Liver (tissue), 9 donors: ENCODE measurements around the gene B3GAT1. TPM values are rescaled to one million over a fixed set of nuclear protein-coding genes. Genes with fewer than 3 reads are reported as not detected.

Experiments used
- DNase-seq: peaks from one replicate; pipeline ENCODE4 v3.0.0-alpha.2; 2017; ENCODE audit warnings: low spot score
- H3K27ac ChIP-seq, 2 donors: one replicate each; pipeline ENCODE4 v1.7.0; 2013; ENCODE audit warnings: inconsistent platforms in 2 of 2, low read length in 2 of 2, control low read depth in 1 of 2, low read depth in 1 of 2, mild to moderate bottlenecking in 1 of 2
- H3K27me3 ChIP-seq, 4 donors: one replicate each; pipeline versions ENCODE4 v1.6.1 to v1.7.0; 2013; ENCODE audit warnings: low read length in 3 of 4, inconsistent platforms in 1 of 4, mild to moderate bottlenecking in 1 of 4, moderate library complexity in 1 of 4; ENCODE audit not compliant: control insufficient read depth in 4 of 4, insufficient read depth in 4 of 4
- H3K36me3 ChIP-seq, 4 donors: one replicate each; pipeline versions ENCODE4 v1.6.1 to v1.7.0; 2013; ENCODE audit warnings: low read length in 3 of 4, mild to moderate bottlenecking in 3 of 4, low read depth in 1 of 4, moderate library complexity in 1 of 4; ENCODE audit not compliant: control insufficient read depth in 4 of 4, insufficient read depth in 3 of 4
- H3K4me1 ChIP-seq, 4 donors: one replicate each; pipeline versions ENCODE4 v1.6.1 to v1.7.0; 2013; ENCODE audit warnings: low read length in 3 of 4, mild to moderate bottlenecking in 3 of 4, moderate library complexity in 1 of 4; ENCODE audit not compliant: control insufficient read depth in 4 of 4, insufficient read depth in 4 of 4
- H3K4me3 ChIP-seq, 3 donors: one replicate each; pipeline versions ENCODE4 v1.6.1 to v1.7.0; 2013; ENCODE audit warnings: low read length in 3 of 3, control low read depth in 1 of 3, low read depth in 1 of 3, mild to moderate bottlenecking in 1 of 3
- H3K9ac ChIP-seq, 2 donors: one replicate each; pipeline ENCODE4 v1.7.0; 2013; ENCODE audit warnings: low read length in 2 of 2, mild to moderate bottlenecking in 2 of 2, moderate library complexity in 2 of 2, control low read depth in 1 of 2, low read depth in 1 of 2
- H3K9me3 ChIP-seq, 4 donors: one replicate each; pipeline versions ENCODE4 v1.6.1 to v1.7.0; 2013; ENCODE audit warnings: low read length in 3 of 4; ENCODE audit not compliant: control insufficient read depth in 4 of 4
- CTCF ChIP-seq: fragments of 150-350 bp; IDR thresholded peaks from 2 replicates; pipeline ENCODE4 v1.5.1; 2017; ENCODE audit warnings: improper control_type of control experiment, low read depth, low read length; ENCODE audit not compliant: missing input control
- EGR1 ChIP-seq, 2 donors: IDR thresholded peaks; 2 replicates each; pipeline ENCODE4 v1.6.1; 2016 to 2018; ENCODE audit warnings: antibody characterized with exemption in 2 of 2, low read depth in 2 of 2
- FOXA1 ChIP-seq: IDR thresholded peaks from 2 replicates; pipeline ENCODE4 v1.6.1; 2016; ENCODE audit warnings: antibody characterized with exemption
- FOXA2 ChIP-seq: IDR thresholded peaks from 2 replicates; pipeline ENCODE4 v1.6.1; 2016; ENCODE audit warnings: antibody characterized with exemption
- GABPA ChIP-seq, 2 donors: IDR thresholded peaks in 1 of 2; conservative IDR thresholded peaks in 1 of 2; 2 replicates each; pipeline ENCODE4 v1.6.1; 2016; ENCODE audit warnings: antibody characterized with exemption in 2 of 2, mild to moderate bottlenecking in 1 of 2, moderate library complexity in 1 of 2
- HNF4A ChIP-seq, 2 donors: conservative IDR thresholded peaks; 2 replicates each; pipeline ENCODE4 v1.6.1; 2016; ENCODE audit warnings: antibody characterized with exemption in 2 of 2, mild to moderate bottlenecking in 2 of 2
- JUND ChIP-seq, 2 donors: IDR thresholded peaks; 2 replicates each; pipeline ENCODE4 v1.6.1; 2016; ENCODE audit warnings: antibody characterized with exemption in 2 of 2
- RAD21 ChIP-seq, 2 donors: IDR thresholded peaks; 2 replicates each; pipeline ENCODE4 v1.6.1; 2016; ENCODE audit warnings: antibody characterized with exemption in 2 of 2, mild to moderate bottlenecking in 2 of 2
- RXRA ChIP-seq, 2 donors: IDR thresholded peaks; 2 replicates each; pipeline ENCODE4 v1.6.1; 2017 to 2018; ENCODE audit warnings: antibody characterized with exemption in 2 of 2, mild to moderate bottlenecking in 1 of 2
- SP1 ChIP-seq: IDR thresholded peaks from 2 replicates; pipeline ENCODE4 v1.6.1; 2018; ENCODE audit warnings: antibody characterized with exemption, mild to moderate bottlenecking
- TAF1 ChIP-seq: conservative IDR thresholded peaks from 2 replicates; pipeline ENCODE4 v1.6.1; 2016; ENCODE audit warnings: antibody characterized with exemption, mild to moderate bottlenecking
- YY1 ChIP-seq: IDR thresholded peaks from 2 replicates; pipeline ENCODE4 v1.6.1; 2016; ENCODE audit warnings: antibody characterized with exemption, mild to moderate bottlenecking
- WGBS: extraction: QIAGEN DNeasy Blood & Tissue Kit; methylation state at CpG from one replicate; pipeline ENCODE4 v1.1.7; 2013; 5-methylcytosine and 5-hydroxymethylcytosine counted together
- polyA plus RNA-seq, 2 donors: library from polyadenylated mRNA; stranded (reverse) in 1 of 2; unstranded in 1 of 2; fragments of 200-250 nt in 1 of 2; fragments of >200 nt in 1 of 2; fragmentation: Nextera tagmentation in 1 of 2; extraction: Ambion mirVana in 1 of 2; gene quantifications; one replicate each; pipeline versions ENCODE4 v1.2.1 to v1.2.3, GENCODE V29; 2013 to 2015
- total RNA-seq, 2 donors: library from RNA; depleted of rRNA; stranded (reverse); fragments of >200 nt; gene quantifications; one replicate each; pipeline ENCODE4 v1.2.3, GENCODE V29; 2014
- TF ChIP-seq, protein P1 (sequence below): IDR thresholded peaks from 2 replicates; pipeline ENCODE4 v1.6.1; 2016; ENCODE audit warnings: antibody characterized with exemption, mild to moderate bottlenecking
- TF ChIP-seq, protein P2 (sequence below): IDR thresholded peaks from 2 replicates; pipeline ENCODE4 v1.6.1; 2016; ENCODE audit warnings: antibody characterized with exemption
- TF ChIP-seq, protein P3 (sequence below): IDR thresholded peaks from 2 replicates; pipeline ENCODE4 v1.6.1; 2016; ENCODE audit warnings: antibody characterized with exemption
- donor health status: healthy.
- donor health status: healthy.
- donor health status: healthy.
- donor health status: healthy.
- donor health status: healthy.

Gene B3GAT1
- total and polyA plus RNA-seq, 4 donors: 0.13 to 6.6 (median 0.25) TPM; not detected in 1

GRCh38 chr11:134388590-134388989, 23.5 kb downstream of the B3GAT1 start (continued):
- TF ChIP-seq, protein P1, sequence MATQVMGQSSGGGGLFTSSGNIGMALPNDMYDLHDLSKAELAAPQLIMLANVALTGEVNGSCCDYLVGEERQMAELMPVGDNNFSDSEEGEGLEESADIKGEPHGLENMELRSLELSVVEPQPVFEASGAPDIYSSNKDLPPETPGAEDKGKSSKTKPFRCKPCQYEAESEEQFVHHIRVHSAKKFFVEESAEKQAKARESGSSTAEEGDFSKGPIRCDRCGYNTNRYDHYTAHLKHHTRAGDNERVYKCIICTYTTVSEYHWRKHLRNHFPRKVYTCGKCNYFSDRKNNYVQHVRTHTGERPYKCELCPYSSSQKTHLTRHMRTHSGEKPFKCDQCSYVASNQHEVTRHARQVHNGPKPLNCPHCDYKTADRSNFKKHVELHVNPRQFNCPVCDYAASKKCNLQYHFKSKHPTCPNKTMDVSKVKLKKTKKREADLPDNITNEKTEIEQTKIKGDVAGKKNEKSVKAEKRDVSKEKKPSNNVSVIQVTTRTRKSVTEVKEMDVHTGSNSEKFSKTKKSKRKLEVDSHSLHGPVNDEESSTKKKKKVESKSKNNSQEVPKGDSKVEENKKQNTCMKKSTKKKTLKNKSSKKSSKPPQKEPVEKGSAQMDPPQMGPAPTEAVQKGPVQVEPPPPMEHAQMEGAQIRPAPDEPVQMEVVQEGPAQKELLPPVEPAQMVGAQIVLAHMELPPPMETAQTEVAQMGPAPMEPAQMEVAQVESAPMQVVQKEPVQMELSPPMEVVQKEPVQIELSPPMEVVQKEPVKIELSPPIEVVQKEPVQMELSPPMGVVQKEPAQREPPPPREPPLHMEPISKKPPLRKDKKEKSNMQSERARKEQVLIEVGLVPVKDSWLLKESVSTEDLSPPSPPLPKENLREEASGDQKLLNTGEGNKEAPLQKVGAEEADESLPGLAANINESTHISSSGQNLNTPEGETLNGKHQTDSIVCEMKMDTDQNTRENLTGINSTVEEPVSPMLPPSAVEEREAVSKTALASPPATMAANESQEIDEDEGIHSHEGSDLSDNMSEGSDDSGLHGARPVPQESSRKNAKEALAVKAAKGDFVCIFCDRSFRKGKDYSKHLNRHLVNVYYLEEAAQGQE: no peak
- no peak for TF ChIP-seq EGR1 (IDR thresholded peaks at IDR 0.05; ENCODE audit: low read depth in 2 of 2)
- no peak for TF ChIP-seq FOXA2
- TF ChIP-seq SP1: no peak
- TF ChIP-seq, protein P2, sequence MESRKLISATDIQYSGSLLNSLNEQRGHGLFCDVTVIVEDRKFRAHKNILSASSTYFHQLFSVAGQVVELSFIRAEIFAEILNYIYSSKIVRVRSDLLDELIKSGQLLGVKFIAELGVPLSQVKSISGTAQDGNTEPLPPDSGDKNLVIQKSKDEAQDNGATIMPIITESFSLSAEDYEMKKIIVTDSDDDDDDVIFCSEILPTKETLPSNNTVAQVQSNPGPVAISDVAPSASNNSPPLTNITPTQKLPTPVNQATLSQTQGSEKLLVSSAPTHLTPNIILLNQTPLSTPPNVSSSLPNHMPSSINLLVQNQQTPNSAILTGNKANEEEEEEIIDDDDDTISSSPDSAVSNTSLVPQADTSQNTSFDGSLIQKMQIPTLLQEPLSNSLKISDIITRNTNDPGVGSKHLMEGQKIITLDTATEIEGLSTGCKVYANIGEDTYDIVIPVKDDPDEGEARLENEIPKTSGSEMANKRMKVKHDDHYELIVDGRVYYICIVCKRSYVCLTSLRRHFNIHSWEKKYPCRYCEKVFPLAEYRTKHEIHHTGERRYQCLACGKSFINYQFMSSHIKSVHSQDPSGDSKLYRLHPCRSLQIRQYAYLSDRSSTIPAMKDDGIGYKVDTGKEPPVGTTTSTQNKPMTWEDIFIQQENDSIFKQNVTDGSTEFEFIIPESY: no peak

DNA sequence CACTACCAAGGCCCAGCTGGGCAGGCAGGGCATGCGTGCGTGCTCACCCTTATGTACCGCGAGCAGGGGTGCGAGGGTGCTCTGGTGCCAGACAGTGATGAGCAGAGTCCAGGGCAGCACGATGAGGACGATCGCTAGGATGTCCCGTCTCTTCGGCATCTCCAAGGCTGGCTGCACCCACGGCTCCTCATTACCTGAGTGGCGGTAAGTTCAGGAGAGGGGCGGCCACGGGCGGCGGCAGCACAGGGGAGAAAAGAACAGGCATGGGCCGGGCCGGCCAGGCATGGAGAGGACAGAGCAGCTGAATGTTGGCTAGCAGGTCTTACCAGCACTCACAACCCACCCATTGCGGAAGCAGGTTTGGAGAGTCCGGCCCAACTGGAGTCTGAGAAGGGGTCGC, 24.5 kb downstream of the B3GAT1 start:
- Histone ChIP-seq H3K4me1 (no peaks in the 10 kb centered on the region), H3K9me3 (no peaks in the 10 kb centered on the region), H3K27me3 (no peaks in the 10 kb centered on the region), H3K4me3 (no peak overlapping the region), H3K27ac (no peak overlapping the region), H3K36me3 (peaks cover 0 to under 1% (median 0%) of the 10 kb centered on the region in 4 donors), H3K9ac (no peak overlapping the region)
- 93% methylated on average over 21 of the region's 21 CpGs for WGBS
- no peak for DNase-seq
- TF ChIP-seq RXRA (IDR thresholded peaks at IDR 0.05): no peak
- TF ChIP-seq, protein P2: no peak
- no peak for TF ChIP-seq EGR1 (IDR thresholded peaks at IDR 0.05; ENCODE audit: low read depth in 2 of 2)
- no peak for TF ChIP-seq GABPA (IDR thresholded peaks at IDR 0.05 in 1 of 2, conservative IDR thresholded peaks at IDR 0.05 in 1 of 2)
- TF ChIP-seq, protein P1: no peak
- no peak for TF ChIP-seq SP1
- TF ChIP-seq TAF1: no peak
- TF ChIP-seq HNF4A (conservative IDR thresholded peaks at IDR 0.05): no peak
- TF ChIP-seq, protein P3, sequence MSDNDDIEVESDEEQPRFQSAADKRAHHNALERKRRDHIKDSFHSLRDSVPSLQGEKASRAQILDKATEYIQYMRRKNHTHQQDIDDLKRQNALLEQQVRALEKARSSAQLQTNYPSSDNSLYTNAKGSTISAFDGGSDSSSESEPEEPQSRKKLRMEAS: no peak
- no peak for TF ChIP-seq JUND (IDR thresholded peaks at IDR 0.05)
- TF ChIP-seq FOXA2: no peak
- no peak for TF ChIP-seq RAD21 (IDR thresholded peaks at IDR 0.05)
- no peak for TF ChIP-seq FOXA1
- no peak for TF ChIP-seq YY1
- TF ChIP-seq CTCF: no peak
